HepG2 (cell line): Measurements from ENCODE around the gene WBP1. TPM values are rescaled to one million over a fixed set of nuclear protein-coding genes. Genes with fewer than 3 reads are reported as not detected.

ENCODE experiments used
- FOXJ3 ChIP-seq: sonication (generic); formaldehyde crosslinking; IDR thresholded peaks from 2 replicates; pipeline ENCODE4 v1.4.0; 2020; ENCODE audit warnings: missing genetic modification reagents, mild to moderate bottlenecking, borderline replicate concordance
- GATAD1 ChIP-seq: IDR thresholded peaks from 2 replicates; pipeline ENCODE4 v1.6.1; 2016; ENCODE audit warnings: missing genetic modification reagents, missing compliant biosample characterization
- GLMP ChIP-seq: sonication (generic); formaldehyde crosslinking; IDR thresholded peaks from 2 replicates; pipeline ENCODE4 v1.9.0; 2021; ENCODE audit warnings: missing genetic modification reagents, mild to moderate bottlenecking, borderline replicate concordance
- HDAC2 ChIP-seq: sonication (generic); formaldehyde crosslinking; IDR thresholded peaks from 2 replicates; pipeline ENCODE4 v1.4.0; 2020; ENCODE audit warnings: missing genetic modification reagents
- HNRNPL ChIP-seq: fragments of 200-400 bp; formaldehyde crosslinking; IDR thresholded peaks from 2 replicates; pipeline ENCODE4 v1.6.1; 2017; ENCODE audit warnings: mild to moderate bottlenecking, low read depth, low read length
- KDM5A ChIP-seq: fragments of 200-600 bp; sonication (generic); IDR thresholded peaks from 2 replicates; pipeline ENCODE4 v1.7.0; 2018; ENCODE audit warnings: antibody characterized with exemption, mild to moderate bottlenecking, low read length, borderline replicate concordance
- MBNL3 ChIP-seq: fragments of 250-450 bp; sonication (Bioruptor Pico); conservative IDR thresholded peaks from 2 replicates; pipeline ENCODE4 v1.8.0; 2022; ENCODE audit warnings: mild to moderate bottlenecking, inconsistent platforms
- POLR2AphosphoS2 ChIP-seq: IDR thresholded peaks from 2 replicates; pipeline ENCODE4 v1.6.1; 2011; ENCODE audit warnings: low read depth, low read length, improper control_type of control experiment
- PRDM4 ChIP-seq: sonication (generic); formaldehyde crosslinking; IDR thresholded peaks from 2 replicates; pipeline ENCODE4 v1.9.0; 2021; ENCODE audit warnings: missing genetic modification reagents, borderline replicate concordance
- RERE ChIP-seq: IDR thresholded peaks from 2 replicates; pipeline ENCODE4 v1.6.1; 2016; ENCODE audit warnings: low read depth, missing genetic modification reagents, missing compliant biosample characterization
- TFE3 ChIP-seq: IDR thresholded peaks from 2 replicates; pipeline ENCODE4 v1.6.1; 2016
- ZBTB25 ChIP-seq: IDR thresholded peaks from 2 replicates; pipeline ENCODE4 v1.6.1; 2018; ENCODE audit warnings: missing genetic modification reagents
- ZNF251 ChIP-seq: sonication (generic); formaldehyde crosslinking; IDR thresholded peaks from 2 replicates; pipeline ENCODE4 v1.9.0; 2021; ENCODE audit warnings: mild to moderate bottlenecking, missing genetic modification reagents
- ZNF549 ChIP-seq: sonication (generic); formaldehyde crosslinking; IDR thresholded peaks from 2 replicates; pipeline ENCODE4 v1.5.0; 2020; ENCODE audit warnings: missing genetic modification reagents
- ZSCAN21 ChIP-seq: sonication (generic); formaldehyde crosslinking; IDR thresholded peaks from 2 replicates; pipeline ENCODE4 v1.8.0; 2022; ENCODE audit warnings: mild to moderate bottlenecking, missing genetic modification reagents, moderate library complexity, borderline replicate concordance
- polyA plus RNA-seq, 8 experiments: library from polyadenylated mRNA; depleted of rRNA in 3 of 8; stranded (reverse) in 7 of 8; unstranded in 1 of 8; fragments of >200 nt; fragmentation: Illumina TruSeq in 4 of 8; extraction: Trizol in 4 of 8; gene quantifications; 2 replicates each; pipeline versions ENCODE4 v1.2.1 to v1.2.3, GENCODE V29; 2011 to 2016; ENCODE audit warnings: low read depth in 4 of 8, missing spikeins in 1 of 8, mixed read lengths in 1 of 8; ENCODE audit not compliant: insufficient read depth in 1 of 8
- total RNA-seq, 5 experiments: library from RNA; depleted of rRNA; stranded (reverse); fragments of >200 nt; fragmentation: Illumina TruSeq; extraction: Trizol; gene quantifications; 2 replicates each; pipeline ENCODE4 v1.2.3, GENCODE V29; 2016; ENCODE audit warnings: low read depth in 1 of 5

WBP1 gene
- total and polyA plus RNA-seq, 2 of the 13 experiments (the other 11 are each of a cell fraction or from before 2014, with no cell fraction given) = 38.8 to 85.7 TPM

GRCh38 chr2:74454654-74455511 is 3.4 kb upstream of the WBP1 start, which contains the start of gene INO80B (continued):
- TF ChIP-seq PRDM4 (CRISPR knock-in tag) = peak; percentile 91; the same call in 1 of the 2 replicates
- TF ChIP-seq POLR2AphosphoS2 = peak; percentile 63; the same call in 1 of the 2 replicates
- TF ChIP-seq MBNL3 (CRISPR knock-in tag) = no peak
- 0 out of 2 replicates have a peak, but pooled peaks have one; percentile 44 for TF ChIP-seq HNRNPL
- peak; percentile 97 for TF ChIP-seq ZBTB25 (CRISPR knock-in tag)
- peak; percentile 97 for TF ChIP-seq HDAC2
- peak; percentile 70; the same call in 1 of the 2 replicates for TF ChIP-seq ZSCAN21 (CRISPR knock-in tag)
- no peak for TF ChIP-seq ZNF549 (CRISPR knock-in tag)
- TF ChIP-seq GATAD1 (CRISPR knock-in tag) = peak; percentile 97
- no peak for TF ChIP-seq GLMP (CRISPR knock-in tag)
- TF ChIP-seq TFE3 (CRISPR knock-in tag) = peak; percentile 76; the same call in 1 of the 2 replicates
- 0 out of 2 replicates have a peak, but pooled peaks have one; percentile 44 for TF ChIP-seq ZNF251 (CRISPR knock-in tag)
- TF ChIP-seq FOXJ3 (CRISPR knock-in tag) = peak; percentile 79; the same call in 1 of the 2 replicates
- peak; percentile 98 for TF ChIP-seq KDM5A
- peak; percentile 70 for TF ChIP-seq RERE (CRISPR knock-in tag)
